ENCODE data around the gene ZNF586.

The ZNF586 gene

DNA sequence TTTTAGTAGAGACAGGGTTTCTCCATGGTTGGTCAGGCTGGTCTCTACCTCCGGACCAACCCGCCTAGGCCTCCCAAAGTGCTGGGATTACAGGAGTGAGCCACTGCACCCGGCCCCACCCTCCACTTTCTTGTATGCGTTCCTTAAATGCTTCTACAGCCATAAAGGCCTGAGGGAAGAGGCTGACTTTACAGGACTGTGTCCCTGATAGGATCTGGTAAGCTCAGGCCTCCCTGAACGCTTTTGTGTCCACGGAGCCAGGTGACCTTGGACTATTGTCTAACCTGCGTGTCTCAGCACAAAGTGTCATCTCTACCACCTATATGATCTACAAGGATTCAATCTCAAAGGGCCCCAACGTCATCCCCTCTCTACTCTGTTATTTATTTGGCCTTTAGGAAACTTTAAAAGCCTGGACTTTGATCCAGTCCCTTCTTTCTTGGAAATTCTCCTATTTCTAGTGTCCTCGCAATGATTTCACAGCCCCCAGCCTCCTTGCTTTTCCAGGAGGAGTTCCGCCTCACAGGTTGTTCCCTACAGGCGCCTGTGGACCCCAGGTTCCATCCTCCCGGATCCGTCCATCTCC, 44.5 kb downstream of the ZNF586 start:
- TF ChIP-seq, protein P1, sequence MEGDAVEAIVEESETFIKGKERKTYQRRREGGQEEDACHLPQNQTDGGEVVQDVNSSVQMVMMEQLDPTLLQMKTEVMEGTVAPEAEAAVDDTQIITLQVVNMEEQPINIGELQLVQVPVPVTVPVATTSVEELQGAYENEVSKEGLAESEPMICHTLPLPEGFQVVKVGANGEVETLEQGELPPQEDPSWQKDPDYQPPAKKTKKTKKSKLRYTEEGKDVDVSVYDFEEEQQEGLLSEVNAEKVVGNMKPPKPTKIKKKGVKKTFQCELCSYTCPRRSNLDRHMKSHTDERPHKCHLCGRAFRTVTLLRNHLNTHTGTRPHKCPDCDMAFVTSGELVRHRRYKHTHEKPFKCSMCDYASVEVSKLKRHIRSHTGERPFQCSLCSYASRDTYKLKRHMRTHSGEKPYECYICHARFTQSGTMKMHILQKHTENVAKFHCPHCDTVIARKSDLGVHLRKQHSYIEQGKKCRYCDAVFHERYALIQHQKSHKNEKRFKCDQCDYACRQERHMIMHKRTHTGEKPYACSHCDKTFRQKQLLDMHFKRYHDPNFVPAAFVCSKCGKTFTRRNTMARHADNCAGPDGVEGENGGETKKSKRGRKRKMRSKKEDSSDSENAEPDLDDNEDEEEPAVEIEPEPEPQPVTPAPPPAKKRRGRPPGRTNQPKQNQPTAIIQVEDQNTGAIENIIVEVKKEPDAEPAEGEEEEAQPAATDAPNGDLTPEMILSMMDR (IDR thresholded peaks at IDR 0.05; ENCODE audit: low read depth, low read length): no peak
- DNase-seq (ENCODE audit: extremely low read depth, low read depth): no peak

DNA sequence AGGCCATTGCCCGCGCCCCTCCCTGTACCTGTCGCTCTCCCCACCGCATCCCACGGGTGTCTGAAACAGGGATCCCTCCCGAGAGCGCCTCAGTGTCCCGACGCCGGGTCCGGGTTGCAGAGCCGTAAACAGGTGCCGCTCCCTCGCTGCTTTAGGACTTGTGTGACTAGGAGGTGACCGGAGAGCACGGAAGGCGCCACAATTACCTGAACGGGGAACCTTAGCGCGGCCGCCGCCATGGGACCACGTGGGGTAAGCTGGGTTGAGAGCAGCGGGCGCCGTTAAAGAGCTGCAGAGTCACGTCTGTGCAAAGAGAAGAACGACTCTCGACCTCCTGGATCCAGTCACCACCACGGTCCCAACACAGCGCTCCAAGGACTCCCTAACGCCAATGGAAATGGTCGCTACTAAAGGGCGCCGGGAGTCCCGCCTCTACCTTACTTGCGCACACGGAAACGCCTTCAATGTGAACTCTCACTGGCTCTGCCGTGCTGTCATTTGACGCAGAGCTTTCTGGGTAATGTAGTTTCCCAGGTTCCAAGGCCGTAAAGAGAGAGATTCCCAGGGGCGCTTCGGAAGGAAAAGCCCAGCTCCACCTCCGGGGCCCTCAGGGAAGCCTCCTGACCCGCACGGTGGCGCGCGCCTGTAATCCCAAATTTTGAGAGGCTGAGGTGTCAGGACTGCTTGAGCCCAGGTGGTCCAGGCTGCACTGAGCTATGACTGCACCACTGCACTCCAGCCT, 45.2 kb downstream of the ZNF586 start, which contains the start of gene ZNF552:
Gene ZNF552, minus strand, starts transcription at position 409 of the 742 bp plus-strand sequence. Its CDS starts 170 bp downstream, at position 239.
- TF ChIP-seq, protein P1 (IDR thresholded peaks at IDR 0.05; ENCODE audit: low read depth, low read length): no peak
- DNase-seq (ENCODE audit: extremely low read depth, low read depth): peak; percentile 70

- no peak for DNase-seq (ENCODE audit: extremely low read depth, low read depth)
- TF ChIP-seq, protein P1 (IDR thresholded peaks at IDR 0.05; ENCODE audit: low read depth, low read length): no peak
Measured at GRCh38 chr19:57815247-57816075, 46.0 kb downstream of the ZNF586 start.

DNA sequence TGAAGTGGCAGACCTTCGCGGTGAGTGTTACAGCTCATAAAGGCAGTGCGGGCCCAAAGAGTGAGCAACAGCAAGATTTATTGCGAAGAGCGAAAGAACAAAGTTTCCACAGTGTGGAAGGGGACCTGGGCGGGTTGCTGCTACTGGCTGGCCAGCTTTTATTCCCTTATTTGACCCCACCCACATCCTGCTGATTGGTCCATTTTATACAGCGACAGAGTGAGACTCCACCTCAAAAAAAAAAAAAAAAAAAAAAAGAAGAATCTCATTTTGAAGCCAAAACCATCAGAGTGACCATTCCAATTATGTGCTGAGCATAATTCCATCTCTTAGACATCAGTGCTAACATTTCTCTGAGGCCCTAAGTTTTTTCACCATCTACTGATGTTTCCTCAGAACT, 47.2 kb downstream of the ZNF586 start:
- DNase-seq (ENCODE audit: extremely low read depth, low read depth): no peak
- TF ChIP-seq, protein P1 (IDR thresholded peaks at IDR 0.05; ENCODE audit: low read depth, low read length): no peak

GRCh38 chr19:57817976-57818375, 48.5 kb downstream of the ZNF586 start:
- DNase-seq (ENCODE audit: extremely low read depth, low read depth): no peak
- TF ChIP-seq, protein P1 (IDR thresholded peaks at IDR 0.05; ENCODE audit: low read depth, low read length): no peak

DNA sequence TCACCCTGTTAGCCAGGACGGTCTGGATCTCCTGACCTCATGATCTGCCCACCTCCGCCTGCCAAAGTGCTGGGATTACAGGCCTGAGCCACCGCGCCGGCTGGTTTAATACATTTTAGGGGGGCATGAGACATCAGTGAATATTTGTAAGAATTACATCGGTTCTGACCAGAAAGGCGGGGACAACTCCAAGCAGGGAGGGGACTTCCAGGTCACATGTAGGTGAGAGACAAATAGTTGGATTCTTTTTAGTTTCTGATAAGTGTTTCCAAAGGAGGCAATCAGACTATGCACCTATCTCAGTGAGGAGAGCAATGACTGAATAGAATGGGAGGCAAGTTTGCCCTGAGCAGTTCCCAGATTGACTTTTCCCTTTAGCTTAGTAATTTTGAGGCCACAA, 48.9 kb downstream of the ZNF586 start:
- TF ChIP-seq, protein P1 (IDR thresholded peaks at IDR 0.05; ENCODE audit: low read depth, low read length): no peak
- no peak for DNase-seq (ENCODE audit: extremely low read depth, low read depth)

Data from AG09319 (cell line).